Panc1 (cell line): Measurements from ENCODE around the gene DPM2.

Source experiments
- POLR2AphosphoS5 ChIP-seq: IDR thresholded peaks from 2 replicates; pipeline ENCODE4 v1.6.1; 2012; ENCODE audit warnings: mild to moderate bottlenecking, low read depth, low read length, moderate library complexity
- SIN3A ChIP-seq: IDR thresholded peaks from 2 replicates; pipeline ENCODE4 v1.6.1; 2012; ENCODE audit warnings: low read depth, mild to moderate bottlenecking, low read length, moderate library complexity, borderline replicate concordance; ENCODE audit not compliant: insufficient read depth
- TCF7L2 ChIP-seq: IDR thresholded peaks from 2 replicates; pipeline ENCODE4 v1.6.1; 2011; ENCODE audit warnings: mild to moderate bottlenecking, low read depth, low read length, inconsistent platforms
- TF ChIP-seq, protein P1 (sequence below): fragments of 450-650 bp; IDR thresholded peaks from 2 replicates; pipeline ENCODE4 v1.5.1; 2017; ENCODE audit warnings: mild to moderate bottlenecking
- TF ChIP-seq, protein P2 (sequence below), 2 experiments: IDR thresholded peaks; 2 replicates each; pipeline ENCODE4 v1.6.1; 2011 to 2012; ENCODE audit warnings: low read depth in 2 of 2, control low read depth in 1 of 2, low read length in 1 of 2, mild to moderate bottlenecking in 1 of 2, moderate library complexity in 1 of 2; ENCODE audit not compliant: insufficient read depth in 1 of 2

DNA sequence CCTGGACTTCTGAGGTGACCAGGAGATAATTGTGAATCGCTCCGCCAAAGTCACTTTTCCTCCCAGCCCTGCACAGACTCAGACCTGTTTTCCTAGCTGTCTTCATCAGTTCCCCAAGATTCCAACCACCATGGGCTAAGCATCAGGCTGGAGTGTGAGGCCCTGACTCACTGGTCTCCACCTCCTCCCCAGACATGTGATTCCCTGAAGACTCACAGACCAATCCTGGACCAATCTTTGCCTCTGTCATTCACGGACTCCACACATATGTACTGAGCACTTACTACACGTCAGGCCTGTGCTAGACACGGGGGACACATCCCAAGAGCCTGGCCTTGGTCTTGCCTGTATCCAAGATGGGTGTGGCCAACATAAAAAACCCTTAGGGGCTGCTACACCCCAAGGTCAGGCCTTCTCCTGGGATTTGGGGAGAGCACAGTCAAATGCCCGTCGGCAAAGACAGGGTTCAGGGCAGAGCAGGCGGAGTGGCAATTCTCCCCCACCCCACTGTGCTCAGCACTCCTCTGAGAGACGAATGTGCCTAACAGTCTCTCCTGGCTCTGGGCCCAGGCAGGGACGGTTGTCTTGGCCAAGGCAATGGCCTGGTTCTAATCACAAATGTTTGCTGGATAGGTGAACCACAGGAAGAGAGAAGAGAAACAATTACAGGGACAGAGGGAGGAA lies 31.2 kb upstream of the DPM2 start:
- TF ChIP-seq, protein P1, sequence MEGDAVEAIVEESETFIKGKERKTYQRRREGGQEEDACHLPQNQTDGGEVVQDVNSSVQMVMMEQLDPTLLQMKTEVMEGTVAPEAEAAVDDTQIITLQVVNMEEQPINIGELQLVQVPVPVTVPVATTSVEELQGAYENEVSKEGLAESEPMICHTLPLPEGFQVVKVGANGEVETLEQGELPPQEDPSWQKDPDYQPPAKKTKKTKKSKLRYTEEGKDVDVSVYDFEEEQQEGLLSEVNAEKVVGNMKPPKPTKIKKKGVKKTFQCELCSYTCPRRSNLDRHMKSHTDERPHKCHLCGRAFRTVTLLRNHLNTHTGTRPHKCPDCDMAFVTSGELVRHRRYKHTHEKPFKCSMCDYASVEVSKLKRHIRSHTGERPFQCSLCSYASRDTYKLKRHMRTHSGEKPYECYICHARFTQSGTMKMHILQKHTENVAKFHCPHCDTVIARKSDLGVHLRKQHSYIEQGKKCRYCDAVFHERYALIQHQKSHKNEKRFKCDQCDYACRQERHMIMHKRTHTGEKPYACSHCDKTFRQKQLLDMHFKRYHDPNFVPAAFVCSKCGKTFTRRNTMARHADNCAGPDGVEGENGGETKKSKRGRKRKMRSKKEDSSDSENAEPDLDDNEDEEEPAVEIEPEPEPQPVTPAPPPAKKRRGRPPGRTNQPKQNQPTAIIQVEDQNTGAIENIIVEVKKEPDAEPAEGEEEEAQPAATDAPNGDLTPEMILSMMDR, result no peak
- TF ChIP-seq POLR2AphosphoS5 (peak; percentile 21; the same call in 1 of the 2 replicates), TCF7L2 (no peak), SIN3A (no peak)
- TF ChIP-seq, protein P2, sequence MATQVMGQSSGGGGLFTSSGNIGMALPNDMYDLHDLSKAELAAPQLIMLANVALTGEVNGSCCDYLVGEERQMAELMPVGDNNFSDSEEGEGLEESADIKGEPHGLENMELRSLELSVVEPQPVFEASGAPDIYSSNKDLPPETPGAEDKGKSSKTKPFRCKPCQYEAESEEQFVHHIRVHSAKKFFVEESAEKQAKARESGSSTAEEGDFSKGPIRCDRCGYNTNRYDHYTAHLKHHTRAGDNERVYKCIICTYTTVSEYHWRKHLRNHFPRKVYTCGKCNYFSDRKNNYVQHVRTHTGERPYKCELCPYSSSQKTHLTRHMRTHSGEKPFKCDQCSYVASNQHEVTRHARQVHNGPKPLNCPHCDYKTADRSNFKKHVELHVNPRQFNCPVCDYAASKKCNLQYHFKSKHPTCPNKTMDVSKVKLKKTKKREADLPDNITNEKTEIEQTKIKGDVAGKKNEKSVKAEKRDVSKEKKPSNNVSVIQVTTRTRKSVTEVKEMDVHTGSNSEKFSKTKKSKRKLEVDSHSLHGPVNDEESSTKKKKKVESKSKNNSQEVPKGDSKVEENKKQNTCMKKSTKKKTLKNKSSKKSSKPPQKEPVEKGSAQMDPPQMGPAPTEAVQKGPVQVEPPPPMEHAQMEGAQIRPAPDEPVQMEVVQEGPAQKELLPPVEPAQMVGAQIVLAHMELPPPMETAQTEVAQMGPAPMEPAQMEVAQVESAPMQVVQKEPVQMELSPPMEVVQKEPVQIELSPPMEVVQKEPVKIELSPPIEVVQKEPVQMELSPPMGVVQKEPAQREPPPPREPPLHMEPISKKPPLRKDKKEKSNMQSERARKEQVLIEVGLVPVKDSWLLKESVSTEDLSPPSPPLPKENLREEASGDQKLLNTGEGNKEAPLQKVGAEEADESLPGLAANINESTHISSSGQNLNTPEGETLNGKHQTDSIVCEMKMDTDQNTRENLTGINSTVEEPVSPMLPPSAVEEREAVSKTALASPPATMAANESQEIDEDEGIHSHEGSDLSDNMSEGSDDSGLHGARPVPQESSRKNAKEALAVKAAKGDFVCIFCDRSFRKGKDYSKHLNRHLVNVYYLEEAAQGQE (IDR thresholded peaks at IDR 0.05; ENCODE audit: insufficient read depth in 1 of 2, low read depth in 2 of 2, low read length in 1 of 2), result no peak
